Adipocyte (in vitro differentiated cells): ENCODE results near the gene SLC30A1.
"Not testable (repeated sequence)": the region's sequence is repeated elsewhere in the genome, so short reads cannot be mapped to it uniquely, and the experiment has no call there.

ENCODE experiments used
- DNase-seq: peaks from one replicate; pipeline ENCODE4 v3.0.0-alpha.2; 2015; ENCODE audit warnings: low read depth
- H3K27me3 ChIP-seq: replicated peaks from 2 replicates; pipeline ENCODE4 v1.7.0; 2013; ENCODE audit warnings: mild to moderate bottlenecking, low read length, moderate library complexity; ENCODE audit not compliant: control insufficient read depth, insufficient read depth
- H3K36me3 ChIP-seq: 2 replicates; pipeline ENCODE4 v1.7.0; 2013; ENCODE audit warnings: low read length, mild to moderate bottlenecking, moderate library complexity; ENCODE audit not compliant: control insufficient read depth, insufficient read depth, severe bottlenecking
- H3K4me1 ChIP-seq: 2 replicates; pipeline ENCODE4 v1.7.0; 2013; ENCODE audit warnings: mild to moderate bottlenecking, low read length, moderate library complexity; ENCODE audit not compliant: control insufficient read depth, insufficient read depth
- H3K4me3 ChIP-seq: 2 replicates; pipeline ENCODE4 v1.7.0; 2013; ENCODE audit warnings: mild to moderate bottlenecking, low read length, moderate library complexity
- H3K9ac ChIP-seq: 2 replicates; pipeline ENCODE4 v1.7.0; 2013; ENCODE audit warnings: mild to moderate bottlenecking, low read length, moderate library complexity
- H3K9me3 ChIP-seq: 2 replicates; pipeline ENCODE4 v1.7.0; 2013; ENCODE audit warnings: mild to moderate bottlenecking, low read length, moderate library complexity; ENCODE audit not compliant: control insufficient read depth

The SLC30A1 gene

DNA sequence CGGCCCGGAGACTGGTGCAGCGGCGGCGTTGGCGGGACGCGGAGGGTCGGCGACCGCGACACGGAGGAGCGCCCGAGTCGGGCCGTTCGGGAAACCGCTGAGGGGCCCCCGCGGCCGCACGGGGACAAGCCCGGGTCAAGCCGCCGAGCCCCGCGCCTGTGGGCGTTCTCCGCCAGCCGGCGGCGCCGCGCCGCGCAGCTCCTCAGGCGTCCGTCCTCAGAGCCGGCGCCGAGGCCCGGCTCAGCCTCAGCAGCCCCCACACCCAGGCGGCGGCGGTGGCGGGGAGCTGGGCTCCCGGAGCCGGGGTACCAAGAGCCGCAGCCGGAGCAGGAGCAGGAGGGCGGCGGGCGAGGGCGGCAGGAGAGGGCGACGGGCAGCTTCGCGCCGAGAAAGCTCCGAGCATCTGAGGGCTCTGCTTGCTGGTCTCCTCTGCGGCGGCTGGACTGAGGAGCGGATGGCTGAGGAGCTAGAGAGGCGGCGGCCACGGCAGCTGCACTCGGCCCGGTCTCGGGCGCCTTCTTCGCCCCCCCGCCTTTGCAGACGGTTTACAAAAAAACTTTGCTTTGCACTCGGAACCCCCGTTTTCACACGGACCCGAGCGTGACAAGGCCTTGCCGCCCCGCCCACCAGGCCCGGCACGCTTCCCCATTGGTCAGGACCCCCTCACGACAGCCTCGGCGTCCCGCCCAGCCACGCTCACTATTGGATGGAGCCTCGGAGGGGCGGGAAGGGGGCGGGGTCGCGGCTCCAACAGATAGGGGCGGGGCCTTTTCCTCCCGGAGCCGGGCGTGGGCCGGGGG is at the start of gene SLC30A1:
TSS of gene SLC30A1 (minus strand) at position 522 of the 800 bp plus-strand sequence. CDS start 549 bp downstream, outside the sequence.
- Histone ChIP-seq H3K9me3 (no peaks in the 10 kb centered on the region), H3K36me3 (peaks cover 23% of the 10 kb centered on the region), H3K4me3 (peak within 1 kb of the TSS; percentile 99), H3K4me1 (peaks cover 66% of the 10 kb centered on the region), H3K9ac (peak within 1 kb of the TSS; percentile 95), H3K27me3 (no peaks in the 10 kb centered on the region)
- DNase-seq: peak; percentile 100

GRCh38 chr1:211628417-211628816 is 49.5 kb upstream of the SLC30A1 start:
- no peaks in the 10 kb centered on the region for H3K27me3 ChIP-seq
- no peak overlapping the region for H3K4me3 ChIP-seq
- peaks cover 5% of the 10 kb centered on the region for H3K4me1 ChIP-seq
- DNase-seq: no peak
- H3K9me3 ChIP-seq: no peaks in the 10 kb centered on the region
- no peak overlapping the region for H3K9ac ChIP-seq
- no peaks in the 10 kb centered on the region for H3K36me3 ChIP-seq

DNA sequence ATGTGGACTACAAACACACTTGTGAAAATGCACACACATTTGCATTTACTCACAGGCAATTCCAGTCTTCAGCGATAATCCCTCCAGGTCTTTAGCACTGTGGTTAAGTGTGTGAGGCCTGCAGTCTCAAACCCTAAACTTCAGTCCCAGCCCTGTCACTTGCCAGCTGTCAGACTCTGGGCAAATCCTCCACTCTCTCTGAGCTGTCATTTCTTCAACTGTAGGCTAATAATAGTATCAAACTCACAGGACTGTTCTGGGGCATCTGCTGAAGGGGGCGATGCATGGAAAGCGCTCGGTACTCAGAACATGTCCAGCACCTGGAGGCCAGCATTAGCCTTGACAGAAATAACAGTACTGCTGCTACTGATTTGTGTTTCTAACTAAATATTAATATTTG is 48.3 kb upstream of the SLC30A1 start:
- Histone ChIP-seq H3K9me3 (no peaks in the 10 kb centered on the region), H3K36me3 (no peaks in the 10 kb centered on the region), H3K27me3 (no peaks in the 10 kb centered on the region), H3K4me3 (no peak overlapping the region), H3K4me1 (no peaks in the 10 kb centered on the region), H3K9ac (no peak overlapping the region)
- no peak for DNase-seq

GRCh38 chr1:211625866-211626265 is 46.9 kb upstream of the SLC30A1 start:
- not testable (repeated sequence) for H3K4me3 ChIP-seq, H3K4me1 ChIP-seq, H3K36me3 ChIP-seq, H3K9me3 ChIP-seq, H3K27me3 ChIP-seq, DNase-seq, H3K9ac ChIP-seq

GRCh38 chr1:211625040-211625439 is 46.1 kb upstream of the SLC30A1 start:
- no peaks in the 10 kb centered on the region for H3K27me3 ChIP-seq
- H3K9ac ChIP-seq: no peak overlapping the region
- DNase-seq: no peak
- peaks cover 5% of the 10 kb centered on the region for H3K4me1 ChIP-seq
- H3K36me3 ChIP-seq: no peaks in the 10 kb centered on the region
- H3K9me3 ChIP-seq: no peaks in the 10 kb centered on the region
- no peak overlapping the region for H3K4me3 ChIP-seq

DNA sequence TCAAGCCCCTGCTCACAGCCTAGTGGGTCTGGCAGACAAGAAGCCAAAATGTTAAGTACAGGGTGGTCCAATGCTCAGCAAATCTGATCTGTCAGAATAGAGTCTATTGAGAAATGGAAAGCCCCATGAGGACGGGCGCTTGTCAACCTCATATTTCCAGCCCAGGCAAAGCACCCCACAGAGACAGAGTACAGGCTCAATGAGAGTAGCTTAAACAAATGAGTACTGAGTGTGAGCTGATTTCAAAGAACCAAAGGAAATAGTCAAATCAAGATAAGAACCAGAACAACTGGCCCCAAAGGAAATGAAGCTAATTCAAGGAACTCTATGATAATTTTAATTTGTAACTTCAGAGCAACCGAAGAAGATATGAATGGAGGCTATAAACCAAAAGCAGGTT is 44.6 kb upstream of the SLC30A1 start:
- Histone ChIP-seq H3K4me1 (peaks cover 5% of the 10 kb centered on the region), H3K4me3 (no peak overlapping the region), H3K36me3 (no peaks in the 10 kb centered on the region), H3K9ac (no peak overlapping the region), H3K9me3 (no peaks in the 10 kb centered on the region), H3K27me3 (no peaks in the 10 kb centered on the region)
- DNase-seq: no peak

- Histone ChIP-seq H3K9me3 (no peaks in the 10 kb centered on the region), H3K4me3 (no peak overlapping the region), H3K4me1 (peaks cover 12% of the 10 kb centered on the region), H3K36me3 (no peaks in the 10 kb centered on the region), H3K9ac (no peak overlapping the region), H3K27me3 (no peaks in the 10 kb centered on the region)
- DNase-seq: no peak
These were observed 42.7 kb upstream of the SLC30A1 start for GRCh38 chr1:211621447-211622198.

DNA sequence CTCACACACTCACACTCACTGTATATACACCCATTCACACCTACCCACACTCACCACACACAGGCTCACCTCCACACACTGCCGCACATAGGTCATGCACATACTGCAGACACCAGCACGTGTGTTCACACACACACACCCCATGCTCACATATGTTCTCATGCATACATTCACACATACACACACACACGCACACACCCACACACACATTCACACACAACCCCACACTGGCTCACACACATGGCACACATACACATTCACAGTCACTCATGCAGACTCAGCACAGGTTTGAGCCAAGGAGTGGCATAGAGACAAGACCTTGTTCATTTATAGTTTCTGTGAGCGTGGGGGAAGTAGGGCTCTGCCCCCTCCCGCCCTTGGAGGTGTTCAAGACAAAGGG is 41.1 kb upstream of the SLC30A1 start:
- no peak overlapping the region for H3K9ac ChIP-seq
- no peak for DNase-seq
- no peaks in the 10 kb centered on the region for H3K36me3 ChIP-seq
- H3K4me1 ChIP-seq: peaks cover 20% of the 10 kb centered on the region
- H3K27me3 ChIP-seq: no peaks in the 10 kb centered on the region
- H3K9me3 ChIP-seq: no peaks in the 10 kb centered on the region
- H3K4me3 ChIP-seq: no peak overlapping the region

DNA sequence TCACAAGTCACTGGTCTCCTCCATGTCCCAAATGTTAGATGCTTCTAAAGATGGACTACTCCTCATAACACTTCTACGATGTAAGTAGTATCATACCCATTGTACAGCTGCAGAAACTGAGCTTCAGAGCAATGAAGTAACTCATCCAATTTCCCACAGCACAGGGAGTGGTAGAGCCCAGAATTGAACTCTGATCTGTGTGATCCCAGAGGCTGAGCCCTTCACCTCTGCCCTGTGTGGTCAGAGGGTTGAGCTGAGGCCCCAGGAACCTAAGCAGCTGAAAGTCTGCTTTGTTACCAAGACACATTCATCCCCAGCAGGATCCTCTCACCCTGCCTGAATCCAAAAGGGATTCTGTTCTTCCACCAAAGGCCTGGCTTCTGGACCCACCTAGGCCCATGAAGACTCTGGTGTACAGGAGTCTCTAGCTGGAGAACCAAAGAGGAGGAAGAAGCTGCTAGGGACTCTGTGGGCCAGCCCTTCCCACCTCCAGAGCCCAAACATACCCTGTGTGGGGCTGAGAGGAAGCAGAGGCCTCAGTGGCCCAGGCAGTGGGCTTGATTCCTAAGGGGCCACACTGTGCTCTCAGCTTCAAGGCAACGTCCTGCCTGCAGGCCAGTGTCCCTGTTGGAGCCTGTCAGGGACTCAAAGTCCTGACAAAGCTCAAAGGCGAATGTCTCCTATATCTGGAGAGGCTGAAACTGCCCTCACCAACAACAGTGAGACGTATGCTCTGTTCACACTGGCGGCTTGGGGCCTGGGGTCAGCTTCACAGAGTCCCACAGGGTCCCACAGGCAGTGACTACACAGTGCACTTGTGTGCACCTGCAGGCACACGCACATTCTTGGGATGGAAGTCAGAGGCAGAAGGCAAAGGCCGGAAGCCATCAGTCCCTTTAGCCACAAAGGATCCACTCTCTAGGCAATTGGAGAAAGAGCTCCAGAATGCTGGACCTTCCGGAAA is 40.4 kb upstream of the SLC30A1 start:
- Histone ChIP-seq H3K27me3 (no peaks in the 10 kb centered on the region), H3K4me3 (no peak overlapping the region), H3K9ac (no peak overlapping the region), H3K4me1 (peaks cover 20% of the 10 kb centered on the region), H3K36me3 (no peaks in the 10 kb centered on the region), H3K9me3 (no peaks in the 10 kb centered on the region)
- DNase-seq: no peak

DNA sequence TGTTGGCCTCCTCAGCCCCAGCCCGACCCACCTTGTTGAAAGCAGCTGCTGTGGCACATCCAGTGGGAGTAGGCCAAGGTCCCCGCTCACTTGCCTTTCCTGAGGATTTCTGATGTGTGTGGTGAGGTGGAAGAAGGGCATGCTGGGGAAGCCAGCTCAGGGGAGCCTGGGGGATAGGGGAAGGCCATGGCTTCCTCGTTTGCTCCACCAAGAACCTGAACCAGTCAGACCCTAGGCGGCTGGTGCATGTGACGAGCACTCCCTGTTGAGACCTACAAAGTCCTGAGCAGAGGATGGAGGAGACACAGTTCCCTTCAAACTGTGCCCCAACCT is 38.0 kb upstream of the SLC30A1 start:
- Histone ChIP-seq H3K9ac (no peak overlapping the region), H3K27me3 (no peaks in the 10 kb centered on the region), H3K4me3 (no peak overlapping the region), H3K4me1 (peaks cover 32% of the 10 kb centered on the region), H3K36me3 (no peaks in the 10 kb centered on the region), H3K9me3 (no peaks in the 10 kb centered on the region)
- DNase-seq: no peak
